GM12878 (cell line): ENCODE measurements around the gene GUCY1A1. TPM values are rescaled to one million over a fixed set of nuclear protein-coding genes. Genes with fewer than 3 reads are reported as not detected.

Experiments
- ATAC-seq: fragments of 200-7000 bp; cut with Tn5 transposase; 3 replicates; pipeline ENCODE4 v1.9.1; 2020; ENCODE audit warnings: mild to moderate bottlenecking, moderate library complexity
- BruUV-seq: library from RNA; stranded (reverse); fragments of 400-500 nt; replicated peaks from 2 replicates; lab custom pipeline; 2021; lab: Mats Ljungman, UMichigan
- CTCF ChIA-PET: fragments of 300-600 bp; sonication (Branson Sonifier 250); formaldehyde crosslinking; extraction: SDS; loops from one replicate; lab custom pipeline; 2021; ENCODE audit warnings: inconsistent platforms; lab: Yijun Ruan, JAX
- POLR2A ChIA-PET: fragments of 350-600 bp; formaldehyde crosslinking; extraction: SDS; loops from one replicate; lab custom pipeline; 2021; ENCODE audit warnings: inconsistent platforms; lab: Charles Lee
- RAD21 ChIA-PET: fragments of 300-600 bp; sonication (Branson Sonifier 250); formaldehyde crosslinking; loops from one replicate; lab custom pipeline; 2023; ENCODE audit warnings: antibody characterized with exemption; ENCODE audit not compliant: unreplicated experiment; lab: Charles Lee
- SMC1A ChIA-PET: fragments of 300-600 bp; sonication (Branson Sonifier 250); formaldehyde crosslinking; loops from one replicate; lab custom pipeline; 2023; ENCODE audit not compliant: unreplicated experiment, uncharacterized antibody; lab: Charles Lee
- DNase-seq: peaks from one replicate; pipeline ENCODE4 v3.0.0-alpha.2; 2011; ENCODE audit warnings: low read depth, low spot score
- FAIRE-seq: peaks from 3 replicates; lab custom pipeline; 2011; peaks lifted over from hg19 to GRCh38; lab: Jason Lieb, UNC
- H2AFZ ChIP-seq: 2 replicates; pipeline ENCODE4 v1.6.0; 2011; ENCODE audit warnings: low read depth, low read length, control low read depth; ENCODE audit not compliant: control insufficient read depth
- H3K27ac ChIP-seq: 2 replicates; pipeline ENCODE4 v1.5.1; 2011; ENCODE audit warnings: control low read depth; ENCODE audit not compliant: control insufficient read depth, insufficient read depth
- H3K27me3 ChIP-seq, 2 experiments: replicated peaks in 1 of 2; 2 replicates each; pipeline versions ENCODE4 v1.6.0 to v1.6.1; 2011; ENCODE audit warnings: low read length in 1 of 2; ENCODE audit not compliant: control insufficient read depth in 2 of 2, insufficient read depth in 2 of 2
- H3K36me3 ChIP-seq, 2 experiments: 2 replicates each; pipeline ENCODE4 v1.5.1; 2011; ENCODE audit warnings: low read length in 1 of 2; ENCODE audit not compliant: control insufficient read depth in 2 of 2, insufficient read depth in 2 of 2
- H3K4me1 ChIP-seq: 2 replicates; pipeline ENCODE4 v1.6.1; 2011; ENCODE audit warnings: mild to moderate bottlenecking, low read length, moderate library complexity, mixed read lengths; ENCODE audit not compliant: control insufficient read depth, insufficient read depth
- H3K4me2 ChIP-seq: 2 replicates; pipeline ENCODE4 v1.6.0; 2011; ENCODE audit warnings: control low read depth; ENCODE audit not compliant: control insufficient read depth, insufficient read depth
- H3K4me3 ChIP-seq: fragments of 200-600 bp; sonication (generic); 2 replicates; pipeline ENCODE4 v1.5.1; 2016
- H3K79me2 ChIP-seq: 2 replicates; pipeline ENCODE4 v1.6.0; 2011; ENCODE audit warnings: low read length; ENCODE audit not compliant: control insufficient read depth, insufficient read depth
- H3K9ac ChIP-seq: 2 replicates; pipeline ENCODE4 v1.8.0; 2011; ENCODE audit warnings: low read length, control low read depth, mixed read lengths; ENCODE audit not compliant: control insufficient read depth, insufficient read depth
- H3K9me3 ChIP-seq: replicated peaks from 3 replicates; pipeline ENCODE4 v1.5.1; 2011; ENCODE audit warnings: mild to moderate bottlenecking, low read length; ENCODE audit not compliant: control insufficient read depth, insufficient read depth
- H4K20me1 ChIP-seq: 2 replicates; pipeline ENCODE4 v1.6.0; 2011; ENCODE audit not compliant: control insufficient read depth, insufficient read depth
- BACH1 ChIP-seq: fragments of 450-650 bp; IDR thresholded peaks from 2 replicates; pipeline ENCODE4 v1.6.1; 2017; ENCODE audit warnings: mild to moderate bottlenecking, borderline replicate concordance
- BCL11A ChIP-seq: IDR thresholded peaks from 2 replicates; pipeline ENCODE4 v1.6.1; 2011; ENCODE audit warnings: low read depth, low read length
- BHLHE40 ChIP-seq, 2 experiments: fragments of 450-650 bp in 1 of 2; IDR thresholded peaks; 2 replicates each; pipeline ENCODE4 v1.6.1; 2011 to 2017; ENCODE audit warnings: low read depth in 2 of 2, borderline replicate concordance in 1 of 2, improper control_type of control experiment in 1 of 2, low read length in 1 of 2, mild to moderate bottlenecking in 1 of 2
- FOXK2 ChIP-seq: fragments of 450-650 bp; IDR thresholded peaks from 2 replicates; pipeline ENCODE4 v1.6.1; 2017; ENCODE audit warnings: mild to moderate bottlenecking, moderate library complexity
- MEF2B ChIP-seq: fragments of 450-650 bp; IDR thresholded peaks from 2 replicates; pipeline ENCODE4 v1.6.1; 2018; ENCODE audit warnings: mild to moderate bottlenecking, moderate library complexity; ENCODE audit not compliant: partially characterized antibody, poor library complexity, severe bottlenecking
- MXI1 ChIP-seq: fragments of 150-350 bp; IDR thresholded peaks from 2 replicates; pipeline ENCODE4 v1.6.1; 2011; ENCODE audit warnings: low read depth, mild to moderate bottlenecking, inconsistent platforms, low read length, improper control_type of control experiment
- NR2F1 ChIP-seq: fragments of 450-650 bp; conservative IDR thresholded peaks from 2 replicates; pipeline ENCODE4 v1.6.1; 2017; ENCODE audit warnings: mild to moderate bottlenecking
- PML ChIP-seq: IDR thresholded peaks from 2 replicates; pipeline ENCODE4 v1.6.1; 2012; ENCODE audit warnings: low read length, inconsistent platforms
- RBBP5 ChIP-seq: fragments of 200-600 bp; sonication (generic); conservative IDR thresholded peaks from 2 replicates; pipeline ENCODE4 v1.6.1; 2016
- SP1 ChIP-seq: IDR thresholded peaks from one replicate; pipeline ENCODE4 v1.6.1; 2011; ENCODE audit warnings: low read depth, low read length
- TBL1XR1 ChIP-seq: IDR thresholded peaks from 2 replicates; pipeline ENCODE4 v1.6.1; 2012; ENCODE audit warnings: low read depth, low read length, improper control_type of control experiment
- ZNF622 ChIP-seq: fragments of 450-650 bp; IDR thresholded peaks from 2 replicates; pipeline ENCODE4 v1.6.1; 2017; ENCODE audit warnings: mild to moderate bottlenecking, inconsistent platforms
- WGBS: methylation state at CpG from one replicate; pipeline ENCODE4 v1.1.6; 2016; ENCODE audit warnings: low lambda C conversion rate; ENCODE audit not compliant: insufficient replicate concordance, insufficient coverage; ENCODE audit errors: missing lambda C conversion rate; 5-methylcytosine and 5-hydroxymethylcytosine counted together
- in situ Hi-C: fragments of 300-500 bp; cut with MboI; formaldehyde crosslinking; loops from 9 replicates; pipeline ENCODE4 v1.14.3; 2018; ENCODE audit warnings: mixed read lengths
- intact Hi-C: fragments of 100-400 bp; cut with micrococcal nuclease; formaldehyde crosslinking; loops from one replicate; pipeline ENCODE4 v1.14.2; 2022; ENCODE audit not compliant: unreplicated experiment
- polyA plus RNA-seq, 11 experiments: library from polyadenylated mRNA; depleted of rRNA in 4 of 11; unstranded in 6 of 11; stranded (reverse) in 5 of 11; fragments of >200 nt; fragmentation: Nextera tagmentation in 4 of 11; fragmentation: Illumina TruSeq in 1 of 11; extraction: Ambion mirVana in 4 of 11; extraction: Trizol in 1 of 11; gene quantifications; 1 replicate in 1 of 11; 2 replicates in 10 of 11; pipeline versions ENCODE4 v1.2.1 to v1.2.3, GENCODE V29; 2011 to 2016; ENCODE audit warnings: inconsistent platforms in 2 of 11, missing spikeins in 2 of 11, low read depth in 1 of 11
- total RNA-seq, 4 experiments: library from RNA; depleted of rRNA in 3 of 4; stranded (reverse); fragments of >200 nt in 3 of 4; fragmentation: Illumina TruSeq in 1 of 4; extraction: Trizol in 1 of 4; gene quantifications; 2 replicates each; pipeline versions ENCODE4 v1.2.1 to v1.2.3, GENCODE V29; 2013 to 2021
- TF ChIP-seq, protein P1 (sequence below): IDR thresholded peaks from 2 replicates; pipeline ENCODE4 v1.6.1; 2012; ENCODE audit warnings: improper control_type of control experiment, low read depth, low read length; ENCODE audit not compliant: insufficient replicate concordance
- TF ChIP-seq, protein P2 (sequence below), 3 experiments: IDR thresholded peaks in 2 of 3; conservative IDR thresholded peaks in 1 of 3; 2 replicates each; pipeline ENCODE4 v1.5.1; 2011; ENCODE audit warnings: low read depth in 3 of 3, low read length in 3 of 3, mild to moderate bottlenecking in 3 of 3, control low read depth in 2 of 3, moderate library complexity in 2 of 3, inconsistent platforms in 1 of 3, mixed read lengths in 1 of 3; ENCODE audit not compliant: control insufficient read depth in 2 of 3, insufficient read depth in 1 of 3; ENCODE audit errors: extremely low read depth in 1 of 3

The GUCY1A1 gene
- total and polyA plus RNA-seq, 10 of the 15 experiments (the other 5 are each of a cell fraction or from before 2014, with no cell fraction given) = 0.44 to 22.6 (median 0.55) TPM

DNA sequence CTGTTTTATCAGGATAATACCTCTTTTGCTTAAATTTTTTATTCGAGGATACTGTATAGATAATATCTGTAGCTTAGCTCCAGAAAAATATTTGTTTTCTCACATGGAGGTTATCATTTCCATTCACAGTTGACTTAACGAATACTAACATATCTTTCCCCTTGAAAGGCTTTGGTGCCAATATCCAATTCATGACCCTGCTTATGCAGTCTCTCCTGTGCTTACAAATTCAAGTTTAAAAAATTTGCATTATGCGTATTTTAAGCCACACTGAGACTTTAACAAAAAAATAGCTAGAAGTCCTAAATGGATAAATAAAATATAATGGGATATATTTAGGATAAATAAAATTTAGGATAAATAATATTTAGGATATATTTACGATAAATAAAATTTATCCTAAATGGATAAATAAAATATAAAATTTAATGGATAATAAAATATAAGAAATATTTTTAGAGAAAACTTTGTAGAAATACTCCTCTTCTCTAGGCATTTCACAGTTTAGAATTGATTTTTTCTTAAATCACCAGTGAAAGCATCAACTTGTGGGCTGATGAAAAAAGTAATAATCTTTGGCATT, 114.7 kb downstream of the GUCY1A1 start:
- H3K4me3 ChIP-seq = no peak overlapping the region
- 40% methylated on average over 4 of the region's 4 CpGs for WGBS
- no peak overlapping the region for H2AFZ ChIP-seq
- H3K27me3 ChIP-seq = no peaks in the 10 kb centered on the region
- FAIRE-seq (no peak), ATAC-seq (no peak), DNase-seq (no peak)
- H3K36me3 ChIP-seq = no peaks in the 10 kb centered on the region
- no peaks in the 10 kb centered on the region for H4K20me1 ChIP-seq
- no peaks in the 10 kb centered on the region for H3K4me1 ChIP-seq
- ChIA-PET POLR2A (no interaction called here), RAD21 (interaction anchor here (0.9 to 1.2 kb wide), 5 partner anchors 8 to 120 kb away, joined by 3 to 4 read pairs (median 3); no protein-coding TSS in a partner anchor), CTCF (interaction anchor here (0.5 to 3.6 kb wide), 6 partner anchors 9 to 1261 kb away, joined by 3 to 27 read pairs (median 6); partner anchors contain the start of gene CTSO), SMC1A (interaction anchor here (1.1 to 6.5 kb wide), 10 partner anchors 9 to 340 kb away, joined by 3 to 68 read pairs (median 4); no protein-coding TSS in a partner anchor)
- intact Hi-C loops (no loop called here), in situ Hi-C loops (loop anchor here (25.0 kb wide), 2 partner anchors 794 to 969 kb away; no protein-coding TSS in a partner anchor)
- no peak overlapping the region for H3K27ac ChIP-seq
- no peak for TF ChIP-seq BHLHE40 (IDR thresholded peaks at IDR 0.05; ENCODE audit: borderline replicate concordance in 1 of 2, low read depth in 2 of 2, low read length in 1 of 2)
- no peak for TF ChIP-seq PML
- no peak for TF ChIP-seq NR2F1
- TF ChIP-seq MEF2B = no peak
- no peak for TF ChIP-seq SP1
- TF ChIP-seq MXI1 = no peak
- TF ChIP-seq FOXK2 = no peak
- no peak for TF ChIP-seq BACH1
- TF ChIP-seq, protein P1, sequence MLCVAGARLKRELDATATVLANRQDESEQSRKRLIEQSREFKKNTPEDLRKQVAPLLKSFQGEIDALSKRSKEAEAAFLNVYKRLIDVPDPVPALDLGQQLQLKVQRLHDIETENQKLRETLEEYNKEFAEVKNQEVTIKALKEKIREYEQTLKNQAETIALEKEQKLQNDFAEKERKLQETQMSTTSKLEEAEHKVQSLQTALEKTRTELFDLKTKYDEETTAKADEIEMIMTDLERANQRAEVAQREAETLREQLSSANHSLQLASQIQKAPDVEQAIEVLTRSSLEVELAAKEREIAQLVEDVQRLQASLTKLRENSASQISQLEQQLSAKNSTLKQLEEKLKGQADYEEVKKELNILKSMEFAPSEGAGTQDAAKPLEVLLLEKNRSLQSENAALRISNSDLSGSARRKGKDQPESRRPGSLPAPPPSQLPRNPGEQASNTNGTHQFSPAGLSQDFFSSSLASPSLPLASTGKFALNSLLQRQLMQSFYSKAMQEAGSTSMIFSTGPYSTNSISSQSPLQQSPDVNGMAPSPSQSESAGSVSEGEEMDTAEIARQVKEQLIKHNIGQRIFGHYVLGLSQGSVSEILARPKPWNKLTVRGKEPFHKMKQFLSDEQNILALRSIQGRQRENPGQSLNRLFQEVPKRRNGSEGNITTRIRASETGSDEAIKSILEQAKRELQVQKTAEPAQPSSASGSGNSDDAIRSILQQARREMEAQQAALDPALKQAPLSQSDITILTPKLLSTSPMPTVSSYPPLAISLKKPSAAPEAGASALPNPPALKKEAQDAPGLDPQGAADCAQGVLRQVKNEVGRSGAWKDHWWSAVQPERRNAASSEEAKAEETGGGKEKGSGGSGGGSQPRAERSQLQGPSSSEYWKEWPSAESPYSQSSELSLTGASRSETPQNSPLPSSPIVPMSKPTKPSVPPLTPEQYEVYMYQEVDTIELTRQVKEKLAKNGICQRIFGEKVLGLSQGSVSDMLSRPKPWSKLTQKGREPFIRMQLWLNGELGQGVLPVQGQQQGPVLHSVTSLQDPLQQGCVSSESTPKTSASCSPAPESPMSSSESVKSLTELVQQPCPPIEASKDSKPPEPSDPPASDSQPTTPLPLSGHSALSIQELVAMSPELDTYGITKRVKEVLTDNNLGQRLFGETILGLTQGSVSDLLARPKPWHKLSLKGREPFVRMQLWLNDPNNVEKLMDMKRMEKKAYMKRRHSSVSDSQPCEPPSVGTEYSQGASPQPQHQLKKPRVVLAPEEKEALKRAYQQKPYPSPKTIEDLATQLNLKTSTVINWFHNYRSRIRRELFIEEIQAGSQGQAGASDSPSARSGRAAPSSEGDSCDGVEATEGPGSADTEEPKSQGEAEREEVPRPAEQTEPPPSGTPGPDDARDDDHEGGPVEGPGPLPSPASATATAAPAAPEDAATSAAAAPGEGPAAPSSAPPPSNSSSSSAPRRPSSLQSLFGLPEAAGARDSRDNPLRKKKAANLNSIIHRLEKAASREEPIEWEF = no peak
- no peak for TF ChIP-seq ZNF622
- TF ChIP-seq TBL1XR1 = no peak
- no peak for TF ChIP-seq RBBP5
- TF ChIP-seq, protein P2, sequence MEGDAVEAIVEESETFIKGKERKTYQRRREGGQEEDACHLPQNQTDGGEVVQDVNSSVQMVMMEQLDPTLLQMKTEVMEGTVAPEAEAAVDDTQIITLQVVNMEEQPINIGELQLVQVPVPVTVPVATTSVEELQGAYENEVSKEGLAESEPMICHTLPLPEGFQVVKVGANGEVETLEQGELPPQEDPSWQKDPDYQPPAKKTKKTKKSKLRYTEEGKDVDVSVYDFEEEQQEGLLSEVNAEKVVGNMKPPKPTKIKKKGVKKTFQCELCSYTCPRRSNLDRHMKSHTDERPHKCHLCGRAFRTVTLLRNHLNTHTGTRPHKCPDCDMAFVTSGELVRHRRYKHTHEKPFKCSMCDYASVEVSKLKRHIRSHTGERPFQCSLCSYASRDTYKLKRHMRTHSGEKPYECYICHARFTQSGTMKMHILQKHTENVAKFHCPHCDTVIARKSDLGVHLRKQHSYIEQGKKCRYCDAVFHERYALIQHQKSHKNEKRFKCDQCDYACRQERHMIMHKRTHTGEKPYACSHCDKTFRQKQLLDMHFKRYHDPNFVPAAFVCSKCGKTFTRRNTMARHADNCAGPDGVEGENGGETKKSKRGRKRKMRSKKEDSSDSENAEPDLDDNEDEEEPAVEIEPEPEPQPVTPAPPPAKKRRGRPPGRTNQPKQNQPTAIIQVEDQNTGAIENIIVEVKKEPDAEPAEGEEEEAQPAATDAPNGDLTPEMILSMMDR (IDR thresholded peaks at IDR 0.05 in 2 of 3, conservative IDR thresholded peaks at IDR 0.05 in 1 of 3; ENCODE audit: control insufficient read depth in 2 of 3, extremely low read depth in 1 of 3, insufficient read depth in 1 of 3, low read depth in 3 of 3, low read length in 3 of 3) = no peak
- TF ChIP-seq BCL11A = no peak
- BruUV-seq = no TSS peak
- no peaks in the 10 kb centered on the region for H3K9me3 ChIP-seq
- H3K4me2 ChIP-seq = no peak overlapping the region
- no peaks in the 10 kb centered on the region for H3K79me2 ChIP-seq
- no peak overlapping the region for H3K9ac ChIP-seq
